Ectodermal cell (in vitro differentiated cells): ENCODE results near the gene HCAR3.
"Not testable (repeated sequence)": the region's sequence is repeated elsewhere in the genome, so short reads cannot be mapped to it uniquely, and the experiment has no call there.

Source experiments
- H3K27ac ChIP-seq: 2 replicates; pipeline ENCODE4 v1.7.0; 2013; ENCODE audit warnings: mild to moderate bottlenecking, low read depth, low read length; ENCODE audit not compliant: insufficient read depth, poor library complexity, severe bottlenecking
- H3K27me3 ChIP-seq: 2 replicates; pipeline ENCODE4 v1.7.0; 2013; ENCODE audit warnings: mild to moderate bottlenecking, low read length; ENCODE audit not compliant: insufficient read depth, control insufficient read depth, poor library complexity, severe bottlenecking
- H3K36me3 ChIP-seq: one replicate; pipeline ENCODE4 v1.7.0; 2013; ENCODE audit warnings: low read length; ENCODE audit not compliant: control insufficient read depth, insufficient read depth
- H3K4me1 ChIP-seq: one replicate; pipeline ENCODE4 v1.7.0; 2013; ENCODE audit warnings: low read length; ENCODE audit not compliant: control insufficient read depth, insufficient read depth
- H3K4me3 ChIP-seq: 2 replicates; pipeline ENCODE4 v1.7.0; 2013; ENCODE audit warnings: low read depth, low read length, control low read depth; ENCODE audit not compliant: insufficient read depth
- H3K9me3 ChIP-seq: 2 replicates; pipeline ENCODE4 v1.7.0; 2013; ENCODE audit warnings: mild to moderate bottlenecking, low read length, moderate library complexity; ENCODE audit not compliant: control insufficient read depth
- WGBS, 2 experiments: methylation state at CpG; one replicate each; pipeline ENCODE4 v1.1.7; 2013; ENCODE audit warnings: missing lambda C conversion rate in 2 of 2; 5-methylcytosine and 5-hydroxymethylcytosine counted together

The HCAR3 gene

DNA sequence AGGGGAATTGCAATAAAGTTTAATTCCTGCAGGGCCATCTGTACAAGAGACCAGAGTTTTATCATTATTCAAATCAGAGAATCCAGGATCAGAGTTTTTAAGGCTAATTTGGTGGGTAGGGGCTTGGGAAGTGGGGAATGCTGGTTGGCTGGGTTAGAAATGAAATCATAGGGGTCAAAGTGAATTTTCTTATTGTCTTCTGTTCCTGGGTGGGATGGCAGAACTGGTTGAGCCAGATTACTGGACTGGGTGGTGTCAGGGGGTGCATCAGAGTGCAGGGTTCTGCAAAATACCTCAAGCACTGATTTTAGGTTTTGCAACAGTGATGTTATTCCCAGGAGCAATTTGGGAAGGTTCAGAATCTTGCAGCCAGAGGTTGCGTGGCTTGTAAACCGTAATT, 19.7 kb downstream of the HCAR3 start:
- not testable (repeated sequence) for H3K27me3 ChIP-seq, H3K36me3 ChIP-seq, H3K27ac ChIP-seq, H3K9me3 ChIP-seq, H3K4me1 ChIP-seq, H3K4me3 ChIP-seq
- WGBS, 2 experiments: 97 to 98% methylated on average over 2 of the region's 2 CpGs

DNA sequence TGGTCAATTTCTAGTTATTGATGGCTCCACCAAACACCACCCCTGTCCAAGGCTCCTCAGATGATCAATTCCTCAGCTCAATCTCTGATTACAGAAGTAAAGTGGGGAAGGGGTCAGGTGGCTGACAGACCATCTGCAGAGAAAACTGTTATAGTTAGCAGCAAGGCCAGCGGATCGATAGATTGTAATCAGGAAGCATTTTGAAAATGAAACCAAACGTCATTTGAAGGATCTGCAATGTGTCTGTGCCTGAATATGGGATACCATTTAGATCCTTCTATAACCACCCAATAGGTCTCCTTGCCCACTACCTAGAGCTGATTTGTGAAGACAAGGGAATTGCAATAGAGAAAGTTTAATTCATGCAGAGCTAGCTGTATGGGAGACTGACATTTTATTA, 25.0 kb downstream of the HCAR3 start:
- Histone ChIP-seq H3K27ac (no peak overlapping the region), H3K4me1 (no peaks in the 10 kb centered on the region), H3K27me3 (no peaks in the 10 kb centered on the region), H3K36me3 (no peaks in the 10 kb centered on the region), H3K4me3 (no peak overlapping the region), H3K9me3 (no peaks in the 10 kb centered on the region)
- 93 to 95% methylated on average over 3 of the region's 3 CpGs for WGBS, 2 experiments

DNA sequence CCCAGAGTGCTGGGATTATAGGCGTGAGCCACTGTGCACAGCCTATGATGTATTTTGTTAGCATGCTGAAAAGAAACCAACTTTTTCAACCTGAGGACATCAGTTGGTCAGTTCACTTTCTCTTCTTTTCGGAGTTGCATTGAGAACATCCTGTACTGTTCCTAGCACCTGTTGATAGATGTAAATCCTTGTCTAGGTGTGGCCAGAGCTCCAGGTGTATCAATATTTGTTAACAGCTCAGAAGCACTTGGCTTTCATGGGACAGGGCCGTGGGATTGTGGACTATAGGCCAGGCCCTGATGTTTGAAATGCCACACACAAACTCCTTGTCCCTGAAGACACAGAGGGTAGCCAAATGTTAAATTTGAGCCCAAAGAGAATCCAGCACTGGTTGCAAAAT, 28.3 kb downstream of the HCAR3 start:
- Histone ChIP-seq H3K9me3 (no peaks in the 10 kb centered on the region), H3K36me3 (no peaks in the 10 kb centered on the region), H3K4me3 (no peak overlapping the region), H3K27me3 (no peaks in the 10 kb centered on the region), H3K4me1 (no peaks in the 10 kb centered on the region), H3K27ac (no peak overlapping the region)
- WGBS, 2 experiments: 95 to 96% methylated on average over 3 of the region's 3 CpGs

DNA sequence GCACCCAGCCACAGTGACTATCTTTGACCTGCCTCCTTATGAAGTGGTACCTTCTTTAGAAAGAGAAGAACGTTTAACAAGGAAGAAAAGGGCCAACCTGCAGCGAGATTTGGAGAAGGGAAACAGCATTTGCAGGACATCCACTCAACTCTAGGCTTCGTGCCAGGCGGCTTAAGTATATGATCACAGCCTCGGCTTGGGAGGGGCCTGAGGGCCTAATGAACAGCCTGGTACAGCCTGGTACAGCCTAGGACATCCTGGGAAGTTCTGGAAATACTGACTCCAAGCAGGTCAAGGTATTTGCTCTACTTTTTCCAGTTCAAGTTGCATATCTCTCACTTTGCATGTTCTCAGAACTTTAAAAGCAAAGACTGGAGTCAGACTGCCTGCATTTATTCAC, 29.5 kb downstream of the HCAR3 start:
- Histone ChIP-seq H3K4me1 (no peaks in the 10 kb centered on the region), H3K9me3 (no peaks in the 10 kb centered on the region), H3K27ac (no peak overlapping the region), H3K27me3 (no peaks in the 10 kb centered on the region), H3K4me3 (no peak overlapping the region), H3K36me3 (no peaks in the 10 kb centered on the region)
- 90% methylated on average over 5 of the region's 5 CpGs for WGBS, 2 experiments

DNA sequence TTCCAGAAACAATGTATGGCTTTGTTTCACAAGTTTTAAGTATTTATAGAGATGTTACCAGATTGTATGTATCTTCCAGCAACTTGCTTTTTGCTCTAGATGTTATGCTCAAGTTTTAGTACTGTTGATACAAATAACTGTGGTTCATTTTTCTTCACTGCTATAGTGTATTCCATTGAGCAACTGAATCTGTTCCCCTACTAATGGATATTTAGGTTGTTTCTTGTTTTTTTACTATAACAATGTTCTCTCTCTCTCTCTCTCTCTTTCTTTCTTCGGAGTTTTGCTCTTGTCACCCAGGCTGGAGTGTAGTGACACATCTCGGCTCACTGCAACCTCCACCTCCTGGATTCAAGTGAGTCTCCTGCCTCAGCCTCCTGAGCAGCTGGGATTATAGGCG, 30.1 kb downstream of the HCAR3 start:
- Histone ChIP-seq H3K4me1 (no peaks in the 10 kb centered on the region), H3K27ac (no peak overlapping the region), H3K9me3 (no peaks in the 10 kb centered on the region), H3K4me3 (no peak overlapping the region), H3K27me3 (no peaks in the 10 kb centered on the region), H3K36me3 (no peaks in the 10 kb centered on the region)
- WGBS, 2 experiments: 89 to 91% methylated on average over 3 of the region's 3 CpGs

DNA sequence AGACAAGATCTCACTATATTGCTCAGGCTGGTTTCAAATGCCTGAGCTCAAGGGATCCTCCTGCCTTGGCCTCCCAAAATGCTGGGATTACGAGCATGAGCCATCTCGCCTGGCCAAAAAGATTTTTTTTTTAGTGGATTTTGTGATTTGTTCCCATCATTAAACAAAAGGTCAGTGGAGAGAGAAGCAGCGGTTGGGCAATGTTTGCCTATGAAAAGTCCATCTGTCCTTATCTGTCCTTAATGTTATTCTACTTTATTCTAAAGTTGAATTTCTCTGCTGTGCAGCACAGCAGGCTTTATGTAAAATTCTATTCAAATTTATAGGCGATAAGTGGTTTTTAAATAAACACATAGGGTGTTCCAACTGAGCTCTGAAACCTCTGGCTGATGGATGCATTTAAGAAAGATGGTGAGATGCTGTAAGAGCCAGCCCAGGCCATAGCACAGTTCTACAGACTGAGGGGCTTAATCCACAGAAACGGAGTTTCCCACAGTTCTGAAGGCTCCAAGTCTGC, 32.3 kb downstream of the HCAR3 start:
- WGBS, 2 experiments: 79 to 87% methylated on average over 5 of the region's 5 CpGs
- no peaks in the 10 kb centered on the region for H3K9me3 ChIP-seq
- no peaks in the 10 kb centered on the region for H3K4me1 ChIP-seq
- H3K27ac ChIP-seq: no peak overlapping the region
- H3K27me3 ChIP-seq: no peaks in the 10 kb centered on the region
- no peaks in the 10 kb centered on the region for H3K36me3 ChIP-seq
- no peak overlapping the region for H3K4me3 ChIP-seq

DNA sequence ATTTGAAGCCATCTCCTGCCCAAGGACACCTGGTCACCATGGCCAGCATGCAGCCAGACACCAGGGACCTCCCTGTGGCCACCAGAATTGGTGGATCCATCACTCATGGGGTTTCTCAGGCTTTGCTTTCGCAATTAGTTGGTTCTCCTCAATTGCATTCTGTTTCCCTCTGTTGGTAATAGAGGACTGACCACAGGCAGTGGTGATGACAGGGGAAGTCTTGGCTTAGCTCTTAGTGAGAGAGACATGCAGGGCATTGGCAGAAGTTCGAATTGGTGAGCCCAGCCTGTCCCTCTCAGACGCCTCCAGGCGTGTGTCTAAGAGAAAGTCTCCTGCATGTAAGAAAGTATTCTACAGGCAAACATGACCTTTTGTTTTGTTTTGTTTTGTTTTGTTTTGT, 34.8 kb downstream of the HCAR3 start:
- Histone ChIP-seq H3K4me1 (no peaks in the 10 kb centered on the region), H3K9me3 (no peaks in the 10 kb centered on the region), H3K36me3 (no peaks in the 10 kb centered on the region), H3K4me3 (no peak overlapping the region), H3K27ac (no peak overlapping the region), H3K27me3 (no peaks in the 10 kb centered on the region)
- 93 to 95% methylated on average over 4 of the region's 4 CpGs for WGBS, 2 experiments

DNA sequence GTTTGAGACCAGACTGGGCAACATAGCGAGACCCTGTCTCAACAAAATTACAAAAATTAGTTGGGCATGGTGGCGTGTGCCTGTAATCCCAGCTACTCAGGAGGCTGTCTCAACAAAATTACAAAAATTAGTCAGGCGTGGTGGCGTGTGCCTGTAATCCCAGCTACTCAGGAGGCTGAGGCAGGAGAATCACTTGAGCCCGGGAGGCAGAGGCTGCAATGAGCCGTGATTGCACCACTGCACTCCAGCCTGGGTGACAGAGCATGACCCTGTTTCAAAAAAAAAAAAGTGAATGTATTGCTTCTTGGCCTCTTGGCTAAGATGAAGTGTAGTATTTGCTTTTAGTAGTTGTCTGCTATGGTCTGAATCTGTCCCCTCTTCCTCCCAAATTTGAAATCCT, 35.6 kb downstream of the HCAR3 start:
- H3K27me3 ChIP-seq, H3K9me3 ChIP-seq, H3K27ac ChIP-seq, H3K36me3 ChIP-seq, H3K4me1 ChIP-seq, H3K4me3 ChIP-seq: not testable (repeated sequence)
- 85 to 86% methylated on average over 6 of the region's 6 CpGs for WGBS, 2 experiments

DNA sequence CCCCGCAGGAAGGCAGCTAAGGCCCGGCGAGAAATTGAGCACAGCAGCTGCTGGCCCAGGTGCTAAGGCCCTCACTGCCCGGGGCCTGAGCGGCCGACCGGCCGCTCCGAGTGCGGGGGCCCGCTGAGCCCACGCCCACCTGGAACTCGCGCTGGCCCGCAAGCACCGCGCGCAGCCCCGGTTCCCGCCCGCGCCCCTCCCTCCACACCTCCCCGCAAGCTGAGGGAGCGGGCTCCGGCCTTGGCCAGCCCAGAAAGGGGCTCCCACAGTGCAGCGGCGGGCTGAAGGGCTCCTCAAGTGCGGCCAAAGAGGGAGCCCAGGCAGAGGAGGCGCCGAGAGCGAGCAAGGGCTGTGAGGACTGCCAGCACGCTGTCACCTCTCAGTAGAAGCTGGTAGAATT, 39.8 kb downstream of the HCAR3 start:
- H3K4me1 ChIP-seq, H3K36me3 ChIP-seq, H3K4me3 ChIP-seq, H3K9me3 ChIP-seq, H3K27ac ChIP-seq, H3K27me3 ChIP-seq: not testable (repeated sequence)
- WGBS, 2 experiments: 95 to 96% methylated on average over 32 of the region's 32 CpGs

DNA sequence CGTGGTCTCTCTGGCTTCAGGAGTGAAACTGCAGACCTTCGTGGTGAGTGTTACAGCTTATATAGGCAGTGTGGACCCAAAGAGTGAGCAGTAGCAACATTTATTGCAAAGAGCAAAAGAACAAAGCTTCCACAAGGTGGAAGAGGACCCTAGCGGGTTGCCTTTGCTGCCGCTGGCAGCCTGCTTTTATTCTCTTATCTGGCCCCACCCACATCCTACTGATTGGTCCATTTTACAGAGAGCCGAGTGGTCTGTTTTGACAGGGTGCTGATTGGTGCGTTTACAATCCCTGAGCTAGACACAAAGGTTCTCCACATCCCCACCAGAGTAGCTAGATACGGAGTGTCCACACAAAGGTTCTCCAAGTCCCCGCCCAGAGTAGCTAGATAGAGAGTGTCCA, 40.6 kb downstream of the HCAR3 start:
- H3K27ac ChIP-seq, H3K27me3 ChIP-seq, H3K9me3 ChIP-seq, H3K4me3 ChIP-seq, H3K36me3 ChIP-seq, H3K4me1 ChIP-seq: not testable (repeated sequence)
- WGBS, 2 experiments: 93 to 95% methylated on average over 8 of the region's 8 CpGs

DNA sequence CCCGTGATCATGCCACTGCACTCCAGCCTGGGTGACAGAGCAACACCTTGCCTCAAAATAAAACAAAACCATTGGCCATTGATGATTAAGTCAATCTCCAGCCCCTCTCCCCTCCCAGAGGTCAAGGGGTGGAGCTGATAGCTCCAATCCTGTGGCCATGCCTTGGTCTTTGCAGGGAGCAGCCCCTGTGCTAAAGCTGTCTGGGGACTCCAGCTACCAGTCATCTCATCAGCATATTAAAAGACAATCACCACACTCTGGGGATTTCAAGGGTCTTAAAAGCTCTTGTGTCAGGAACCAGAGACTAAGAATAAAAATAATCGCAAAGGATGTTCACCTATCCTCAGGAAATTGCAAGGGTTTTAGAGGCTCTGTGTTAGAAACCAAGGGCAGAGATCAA, 44.1 kb downstream of the HCAR3 start:
- WGBS, 2 experiments: 75 to 81% methylated on average over 2 of the region's 2 CpGs
- Histone ChIP-seq H3K9me3 (no peaks in the 10 kb centered on the region), H3K4me1 (no peaks in the 10 kb centered on the region), H3K27ac (no peak overlapping the region), H3K4me3 (no peak overlapping the region), H3K27me3 (no peaks in the 10 kb centered on the region), H3K36me3 (no peaks in the 10 kb centered on the region)
